ENCODE data around the gene B3GALT6.

GRCh38 chr1:1225913-1226312 lies 6.1 kb upstream of the B3GALT6 start:
- TF ChIP-seq POLR2A (IDR thresholded peaks at IDR 0.05) (no peak), CTCF (IDR thresholded peaks at IDR 0.05) (no peak), POLR2AphosphoS5 (IDR thresholded peaks at IDR 0.05) (no peak)

Data from gastroesophageal sphincter (tissue), 3 donors.